Measurements from ENCODE around the gene TRIM65. TPM values are rescaled to one million over a fixed set of nuclear protein-coding genes. Genes with fewer than 3 reads are reported as not detected.

TRIM65 gene
- total and polyA plus RNA-seq, 2 of the 13 experiments (the other 11 are each of a cell fraction or from before 2014, with no cell fraction given), result 10.3 to 22.4 TPM

DNA sequence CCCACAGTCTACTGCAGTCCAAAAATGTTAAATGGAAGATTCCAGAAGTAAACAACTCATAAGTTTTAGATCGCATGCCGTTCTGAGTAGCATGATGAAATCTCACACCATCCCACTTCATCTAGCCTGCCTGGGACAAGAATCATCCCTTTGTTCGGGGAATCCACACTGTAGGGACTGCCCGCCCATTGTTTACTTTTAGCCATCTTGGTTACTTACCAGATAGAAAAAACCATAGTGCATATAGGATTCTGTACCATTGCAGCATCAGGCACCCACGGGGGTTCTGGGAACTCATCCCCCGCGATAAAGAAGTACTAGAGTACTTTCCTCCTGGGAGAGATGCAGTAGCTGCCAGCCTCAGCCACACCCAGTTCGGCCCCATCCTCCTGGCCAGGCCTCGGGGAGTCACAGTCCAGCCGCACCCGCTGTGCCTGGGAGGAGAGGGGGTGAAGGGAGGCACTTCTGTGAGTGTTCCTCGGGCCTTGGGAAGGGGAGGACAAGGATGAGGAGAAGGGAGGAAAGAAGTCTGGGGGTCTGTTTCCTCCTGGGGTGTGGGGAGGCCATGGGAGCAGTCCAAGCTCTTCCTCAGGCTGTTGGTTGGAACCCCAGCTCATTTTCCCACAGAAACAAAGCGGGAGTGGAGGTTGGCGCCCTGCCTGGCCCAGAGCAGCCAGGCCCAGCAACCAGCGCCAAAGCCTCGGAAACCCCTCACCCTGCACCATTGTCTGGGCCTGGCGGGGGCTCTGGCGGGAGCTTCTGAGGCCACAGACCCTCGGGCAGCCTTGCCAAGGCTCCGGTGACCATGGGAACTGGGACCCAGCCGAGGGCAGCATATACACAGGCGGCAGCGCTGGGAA, 27.2 kb downstream of the TRIM65 start (continued):
- TF ChIP-seq PAX8 (CRISPR knock-in tag; IDR thresholded peaks at IDR 0.05; ENCODE audit: borderline replicate concordance), result no peak
- TF ChIP-seq, protein P1, sequence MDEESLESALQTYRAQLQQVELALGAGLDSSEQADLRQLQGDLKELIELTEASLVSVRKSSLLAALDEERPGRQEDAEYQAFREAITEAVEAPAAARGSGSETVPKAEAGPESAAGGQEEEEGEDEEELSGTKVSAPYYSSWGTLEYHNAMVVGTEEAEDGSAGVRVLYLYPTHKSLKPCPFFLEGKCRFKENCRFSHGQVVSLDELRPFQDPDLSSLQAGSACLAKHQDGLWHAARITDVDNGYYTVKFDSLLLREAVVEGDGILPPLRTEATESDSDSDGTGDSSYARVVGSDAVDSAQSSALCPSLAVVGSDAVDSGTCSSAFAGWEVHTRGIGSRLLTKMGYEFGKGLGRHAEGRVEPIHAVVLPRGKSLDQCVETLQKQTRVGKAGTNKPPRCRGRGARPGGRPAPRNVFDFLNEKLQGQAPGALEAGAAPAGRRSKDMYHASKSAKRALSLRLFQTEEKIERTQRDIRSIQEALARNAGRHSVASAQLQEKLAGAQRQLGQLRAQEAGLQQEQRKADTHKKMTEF (CRISPR knock-in tag; IDR thresholded peaks at IDR 0.05), result peak; percentile 97
- TF ChIP-seq SP5 (CRISPR knock-in tag; IDR thresholded peaks at IDR 0.05; ENCODE audit: borderline replicate concordance, low read depth), result peak; percentile 94
- TF ChIP-seq HNRNPLL (IDR thresholded peaks at IDR 0.05; ENCODE audit: low read depth, low read length, poor library complexity, severe bottlenecking), result peak; percentile 51
- TF ChIP-seq, protein P2, sequence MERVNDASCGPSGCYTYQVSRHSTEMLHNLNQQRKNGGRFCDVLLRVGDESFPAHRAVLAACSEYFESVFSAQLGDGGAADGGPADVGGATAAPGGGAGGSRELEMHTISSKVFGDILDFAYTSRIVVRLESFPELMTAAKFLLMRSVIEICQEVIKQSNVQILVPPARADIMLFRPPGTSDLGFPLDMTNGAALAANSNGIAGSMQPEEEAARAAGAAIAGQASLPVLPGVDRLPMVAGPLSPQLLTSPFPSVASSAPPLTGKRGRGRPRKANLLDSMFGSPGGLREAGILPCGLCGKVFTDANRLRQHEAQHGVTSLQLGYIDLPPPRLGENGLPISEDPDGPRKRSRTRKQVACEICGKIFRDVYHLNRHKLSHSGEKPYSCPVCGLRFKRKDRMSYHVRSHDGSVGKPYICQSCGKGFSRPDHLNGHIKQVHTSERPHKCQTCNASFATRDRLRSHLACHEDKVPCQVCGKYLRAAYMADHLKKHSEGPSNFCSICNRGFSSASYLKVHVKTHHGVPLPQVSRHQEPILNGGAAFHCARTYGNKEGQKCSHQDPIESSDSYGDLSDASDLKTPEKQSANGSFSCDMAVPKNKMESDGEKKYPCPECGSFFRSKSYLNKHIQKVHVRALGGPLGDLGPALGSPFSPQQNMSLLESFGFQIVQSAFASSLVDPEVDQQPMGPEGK (CRISPR knock-in tag; IDR thresholded peaks at IDR 0.05), result peak; percentile 67
- no peak for TF ChIP-seq CCAR2 (optimal IDR thresholded peaks at IDR 0.05; ENCODE audit: low read depth, low read length)
- TF ChIP-seq ZNF878 (CRISPR knock-in tag; IDR thresholded peaks at IDR 0.05), result peak; percentile 94
- TF ChIP-seq ZNF775 (CRISPR knock-in tag; IDR thresholded peaks at IDR 0.05; ENCODE audit: borderline replicate concordance), result peak; percentile 75; the same call in 1 of the 2 replicates
- TF ChIP-seq, protein P3, sequence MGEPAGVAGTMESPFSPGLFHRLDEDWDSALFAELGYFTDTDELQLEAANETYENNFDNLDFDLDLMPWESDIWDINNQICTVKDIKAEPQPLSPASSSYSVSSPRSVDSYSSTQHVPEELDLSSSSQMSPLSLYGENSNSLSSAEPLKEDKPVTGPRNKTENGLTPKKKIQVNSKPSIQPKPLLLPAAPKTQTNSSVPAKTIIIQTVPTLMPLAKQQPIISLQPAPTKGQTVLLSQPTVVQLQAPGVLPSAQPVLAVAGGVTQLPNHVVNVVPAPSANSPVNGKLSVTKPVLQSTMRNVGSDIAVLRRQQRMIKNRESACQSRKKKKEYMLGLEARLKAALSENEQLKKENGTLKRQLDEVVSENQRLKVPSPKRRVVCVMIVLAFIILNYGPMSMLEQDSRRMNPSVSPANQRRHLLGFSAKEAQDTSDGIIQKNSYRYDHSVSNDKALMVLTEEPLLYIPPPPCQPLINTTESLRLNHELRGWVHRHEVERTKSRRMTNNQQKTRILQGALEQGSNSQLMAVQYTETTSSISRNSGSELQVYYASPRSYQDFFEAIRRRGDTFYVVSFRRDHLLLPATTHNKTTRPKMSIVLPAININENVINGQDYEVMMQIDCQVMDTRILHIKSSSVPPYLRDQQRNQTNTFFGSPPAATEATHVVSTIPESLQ (CRISPR knock-in tag; conservative IDR thresholded peaks at IDR 0.05), result no peak
- TF ChIP-seq ZBTB21 (CRISPR knock-in tag; IDR thresholded peaks at IDR 0.05), result peak; percentile 20; the same call in 1 of the 2 replicates
- 0 out of 2 replicates have a peak, but pooled peaks have one; percentile 18 for TF ChIP-seq HES4 (CRISPR knock-in tag; IDR thresholded peaks at IDR 0.05; ENCODE audit: borderline replicate concordance)
- TF ChIP-seq YEATS4 (CRISPR knock-in tag; IDR thresholded peaks at IDR 0.05; ENCODE audit: borderline replicate concordance), result peak; percentile 74
- TF ChIP-seq, protein P4, sequence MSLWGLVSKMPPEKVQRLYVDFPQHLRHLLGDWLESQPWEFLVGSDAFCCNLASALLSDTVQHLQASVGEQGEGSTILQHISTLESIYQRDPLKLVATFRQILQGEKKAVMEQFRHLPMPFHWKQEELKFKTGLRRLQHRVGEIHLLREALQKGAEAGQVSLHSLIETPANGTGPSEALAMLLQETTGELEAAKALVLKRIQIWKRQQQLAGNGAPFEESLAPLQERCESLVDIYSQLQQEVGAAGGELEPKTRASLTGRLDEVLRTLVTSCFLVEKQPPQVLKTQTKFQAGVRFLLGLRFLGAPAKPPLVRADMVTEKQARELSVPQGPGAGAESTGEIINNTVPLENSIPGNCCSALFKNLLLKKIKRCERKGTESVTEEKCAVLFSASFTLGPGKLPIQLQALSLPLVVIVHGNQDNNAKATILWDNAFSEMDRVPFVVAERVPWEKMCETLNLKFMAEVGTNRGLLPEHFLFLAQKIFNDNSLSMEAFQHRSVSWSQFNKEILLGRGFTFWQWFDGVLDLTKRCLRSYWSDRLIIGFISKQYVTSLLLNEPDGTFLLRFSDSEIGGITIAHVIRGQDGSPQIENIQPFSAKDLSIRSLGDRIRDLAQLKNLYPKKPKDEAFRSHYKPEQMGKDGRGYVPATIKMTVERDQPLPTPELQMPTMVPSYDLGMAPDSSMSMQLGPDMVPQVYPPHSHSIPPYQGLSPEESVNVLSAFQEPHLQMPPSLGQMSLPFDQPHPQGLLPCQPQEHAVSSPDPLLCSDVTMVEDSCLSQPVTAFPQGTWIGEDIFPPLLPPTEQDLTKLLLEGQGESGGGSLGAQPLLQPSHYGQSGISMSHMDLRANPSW (CRISPR knock-in tag; IDR thresholded peaks at IDR 0.05; ENCODE audit: borderline replicate concordance), result peak; percentile 96
- TF ChIP-seq CENPX (CRISPR knock-in tag; IDR thresholded peaks at IDR 0.05), result no peak
- peak; percentile 35 for TF ChIP-seq ZNF781 (CRISPR knock-in tag; IDR thresholded peaks at IDR 0.05; ENCODE audit: borderline replicate concordance, not compliant biosample characterization)
- TF ChIP-seq U2AF1 (optimal IDR thresholded peaks at IDR 0.05; ENCODE audit: low read depth, low read length), result peak; percentile 41
- TF ChIP-seq FOSL2 (CRISPR knock-in tag; IDR thresholded peaks at IDR 0.05), result peak; percentile 81
- peak; percentile 17 for TF ChIP-seq KDM2A (CRISPR knock-in tag; IDR thresholded peaks at IDR 0.05; ENCODE audit: borderline replicate concordance, low read depth)
- TF ChIP-seq, protein P5, sequence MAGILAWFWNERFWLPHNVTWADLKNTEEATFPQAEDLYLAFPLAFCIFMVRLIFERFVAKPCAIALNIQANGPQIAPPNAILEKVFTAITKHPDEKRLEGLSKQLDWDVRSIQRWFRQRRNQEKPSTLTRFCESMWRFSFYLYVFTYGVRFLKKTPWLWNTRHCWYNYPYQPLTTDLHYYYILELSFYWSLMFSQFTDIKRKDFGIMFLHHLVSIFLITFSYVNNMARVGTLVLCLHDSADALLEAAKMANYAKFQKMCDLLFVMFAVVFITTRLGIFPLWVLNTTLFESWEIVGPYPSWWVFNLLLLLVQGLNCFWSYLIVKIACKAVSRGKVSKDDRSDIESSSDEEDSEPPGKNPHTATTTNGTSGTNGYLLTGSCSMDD (CRISPR knock-in tag; IDR thresholded peaks at IDR 0.05), result no peak

Data from HepG2 (cell line).